Kidney (tissue), 14 donors: ENCODE measurements around the gene RGS14. TPM values are rescaled to one million over a fixed set of nuclear protein-coding genes. Genes with fewer than 3 reads are reported as not detected.

ENCODE experiments used
- DNase-seq, 5 donors: peaks; one replicate each; pipeline ENCODE4 v3.0.0-alpha.2; 2013 to 2020
- FAIRE-seq: peaks from 2 replicates; lab custom pipeline; 2012; peaks lifted over from hg19 to GRCh38; lab: Jason Lieb, UNC
- H3K27ac ChIP-seq, 2 donors: one replicate each; pipeline ENCODE4 v1.7.0; 2013; ENCODE audit warnings: low read depth in 2 of 2, low read length in 2 of 2, inconsistent platforms in 1 of 2
- H3K27me3 ChIP-seq: one replicate; pipeline ENCODE4 v1.7.1; 2013; ENCODE audit warnings: low read length, inconsistent platforms; ENCODE audit not compliant: control insufficient read depth, insufficient read depth
- H3K36me3 ChIP-seq, 3 donors: one replicate each; pipeline versions ENCODE4 v1.7.0 to v1.7.1; 2013; ENCODE audit warnings: low read length in 3 of 3, control low read depth in 1 of 3, inconsistent platforms in 1 of 3; ENCODE audit not compliant: insufficient read depth in 3 of 3, control insufficient read depth in 2 of 3
- H3K4me1 ChIP-seq, 3 donors: one replicate each; pipeline versions ENCODE4 v1.7.0 to v1.7.1; 2013; ENCODE audit warnings: low read length in 3 of 3, inconsistent platforms in 1 of 3, low read depth in 1 of 3; ENCODE audit not compliant: control insufficient read depth in 2 of 3, insufficient read depth in 2 of 3
- H3K4me3 ChIP-seq, 3 donors: one replicate each; pipeline versions ENCODE4 v1.7.0 to v1.8.1; 2013; ENCODE audit warnings: low read length in 3 of 3, control low read depth in 1 of 3, inconsistent platforms in 1 of 3
- H3K9ac ChIP-seq, 3 donors: one replicate each; pipeline versions ENCODE4 v1.7.0 to v1.7.1; 2013; ENCODE audit warnings: low read length in 3 of 3, control low read depth in 1 of 3, inconsistent platforms in 1 of 3
- H3K9me3 ChIP-seq, 3 donors: one replicate each; pipeline versions ENCODE4 v1.7.0 to v1.7.1; 2013; ENCODE audit warnings: low read length in 3 of 3, control low read depth in 1 of 3, inconsistent platforms in 1 of 3; ENCODE audit not compliant: control insufficient read depth in 2 of 3, insufficient read depth in 1 of 3
- CTCF ChIP-seq: IDR thresholded peaks from 3 replicates; pipeline ENCODE4 v1.5.1; 2012; ENCODE audit warnings: mild to moderate bottlenecking, moderate library complexity, borderline replicate concordance; ENCODE audit not compliant: insufficient read depth; ENCODE audit errors: extremely low read depth
- intact Hi-C: fragments of 100-400 bp; cut with DNase I; formaldehyde crosslinking; loops from one replicate; pipeline ENCODE4 v1.11.1; 2022
- polyA plus RNA-seq: library from polyadenylated mRNA; stranded (reverse); fragments of 350-450 nt; fragmentation: Illumina TruSeq; extraction: RNeasy Lipid Tissue Mini Kit (QIAGEN cat#74804); gene quantifications from one replicate; pipeline ENCODE4 v1.2.3, GENCODE V29; 2014; ENCODE audit warnings: low read depth, low replicate concordance; ENCODE audit not compliant: insufficient read depth
- total RNA-seq: library from RNA; stranded (reverse); fragmentation: NEBNext Ultra II Directional; extraction: Animal tissue kit (Norgen Biotek cat#: 25700); gene quantifications from one replicate; pipeline ENCODE4 v1.2.1, GENCODE V29; 2021
- donor health status: control.
- donor health status: control.
- donor health status: control.
- donor health status: control.
- donor health status: control.
- donor health status: DM: yes; HTN: yes; CAD: no.
- donor health status: Normal renal cell carcinoma (clear cell type).

The RGS14 gene
- total and polyA plus RNA-seq, 2 donors from 2014 or later = 28.4 to 56.3 TPM

- DNase-seq (peak in 1 of 5 donors; percentile 35), FAIRE-seq (no peak)
- no peak for TF ChIP-seq CTCF
- Histone ChIP-seq H3K4me1 (peaks cover 0 to 5% (median 4%) of the 10 kb centered on the region in 3 donors), H3K27ac (no peak overlapping the region), H3K27me3 (no peaks in the 10 kb centered on the region), H3K4me3 (no peak overlapping the region), H3K9me3 (no peaks in the 10 kb centered on the region), H3K9ac (no peak overlapping the region), H3K36me3 (peaks cover 0 to 29% (median 14%) of the 10 kb centered on the region in 3 donors)
- intact Hi-C loops = no loop called here
These were observed 27.8 kb upstream of the RGS14 start for GRCh38 chr5:177329883-177330282.

GRCh38 chr5:177330991-177331842, 26.5 kb upstream of the RGS14 start:
- intact Hi-C loops = no loop called here
- FAIRE-seq (no peak), DNase-seq (peak in 1 of 5 donors; percentile 49)
- H3K9me3 ChIP-seq = no peaks in the 10 kb centered on the region
- no peak overlapping the region for H3K27ac ChIP-seq
- no peaks in the 10 kb centered on the region for H3K27me3 ChIP-seq
- no peak for TF ChIP-seq CTCF
- peaks cover 0 to 2% (median 0%) of the 10 kb centered on the region in 3 donors for H3K4me1 ChIP-seq
- no peak overlapping the region for H3K4me3 ChIP-seq
- H3K9ac ChIP-seq = no peak overlapping the region
- H3K36me3 ChIP-seq = peaks cover 0 to 42% (median 24%) of the 10 kb centered on the region in 3 donors

GRCh38 chr5:177332031-177332895, 25.5 kb upstream of the RGS14 start:
- no peaks in the 10 kb centered on the region for H3K9me3 ChIP-seq
- H3K4me3 ChIP-seq = no peak overlapping the region
- peaks cover 0 to 51% (median 31%) of the 10 kb centered on the region in 3 donors for H3K36me3 ChIP-seq
- DNase-seq (peak in 1 of 5 donors; percentile 74), FAIRE-seq (no peak)
- H3K4me1 ChIP-seq = peaks cover 0 to 2% (median 0%) of the 10 kb centered on the region in 3 donors
- H3K27me3 ChIP-seq = no peaks in the 10 kb centered on the region
- no peak for TF ChIP-seq CTCF
- no peak overlapping the region for H3K27ac ChIP-seq
- no peak overlapping the region for H3K9ac ChIP-seq
- intact Hi-C loops = no loop called here
